ENCODE measurements around the gene SCARF2. TPM values are rescaled to one million over a fixed set of nuclear protein-coding genes. Genes with fewer than 3 reads are reported as not detected.

Gene SCARF2
- total RNA-seq, 1 experiment from 2014 or later, result 10.8 TPM

- Mint-ChIP-seq H3K4me1 (no peaks in the 10 kb centered on the region), H3K27me3 (ENCODE audit: low read depth) (no peaks in the 10 kb centered on the region), H3K27ac (no peak overlapping the region), H3K9me3 (no peaks in the 10 kb centered on the region), H3K4me3 (no peak overlapping the region), H3K36me3 (ENCODE audit: insufficient read depth in 1 of 3, low read depth in 3 of 3) (peaks cover 30 to 48% (median 37%) of the 10 kb centered on the region in 3 experiments; a peak in 6 of 7 replicates)
- no peak overlapping the region for H3K18ac ChIP-seq (ENCODE audit: insufficient read length, low read depth, low read length)
- no peak overlapping the region for H2BK20ac ChIP-seq (ENCODE audit: low read depth, low read length, poor library complexity, severe bottlenecking)
- H3K79me2 ChIP-seq (ENCODE audit: insufficient read depth, low read length), result no peaks in the 10 kb centered on the region
- no peak overlapping the region for H3K9ac ChIP-seq (ENCODE audit: extremely low read depth, insufficient read length, low read length)
- no peak overlapping the region for H3K4ac ChIP-seq (ENCODE audit: low read depth, low read length)
- no peak overlapping the region for H2AK5ac ChIP-seq (ENCODE audit: insufficient read length, low read length)
- no peaks in the 10 kb centered on the region for H3K4me1 ChIP-seq (ENCODE audit: insufficient read depth, low read length)
- H4K20me1 ChIP-seq (ENCODE audit: control insufficient read depth, insufficient read depth, insufficient read length), result no peaks in the 10 kb centered on the region
- no peak overlapping the region for H2AFZ ChIP-seq (ENCODE audit: low read length)
- no CpG with 5 or more reads among the region's 13 CpGs for WGBS (ENCODE audit: extremely low coverage, insufficient read length, low lambda C conversion rate)
- no peak overlapping the region for H4K8ac ChIP-seq (replicated peaks; ENCODE audit: insufficient read length, low read depth, low read length)
- H3K79me1 ChIP-seq (ENCODE audit: insufficient read depth, low read depth, low read length, poor library complexity, severe bottlenecking), result no peaks in the 10 kb centered on the region
- no peak for DNase-seq
- no peak overlapping the region for H4K91ac ChIP-seq (ENCODE audit: insufficient read length, low read depth, low read length)
- H4K5ac ChIP-seq (ENCODE audit: insufficient read length, low read depth, low read length), result no peak overlapping the region
- H3K14ac ChIP-seq (ENCODE audit: insufficient read depth, low read length), result no peak overlapping the region
- no peak overlapping the region for H2BK120ac ChIP-seq (ENCODE audit: low read depth, low read length, poor library complexity, severe bottlenecking)
- H2BK5ac ChIP-seq (ENCODE audit: insufficient read length, low read length), result no peak overlapping the region
- H2BK12ac ChIP-seq (ENCODE audit: insufficient read length, low read depth, low read length), result no peak overlapping the region
- H3K56ac ChIP-seq (ENCODE audit: insufficient read length, low read depth, low read length), result no peak overlapping the region
- H3K23me2 ChIP-seq (ENCODE audit: insufficient read length, low read depth, low read length, poor library complexity, severe bottlenecking), result no peaks in the 10 kb centered on the region
- H3K27me3 ChIP-seq (ENCODE audit: insufficient read depth, low read length), result no peaks in the 10 kb centered on the region
- no peak overlapping the region for H3K27ac ChIP-seq (ENCODE audit: insufficient read length, low read depth, low read length)
- no peak overlapping the region for H3T11ph ChIP-seq (ENCODE audit: low read length)
- no peak overlapping the region for H3K23ac ChIP-seq (ENCODE audit: insufficient read length, low read depth, low read length)
- H3K9me3 ChIP-seq (ENCODE audit: control insufficient read depth, low read depth, low read length), result no peaks in the 10 kb centered on the region
- no peak overlapping the region for H2BK15ac ChIP-seq (ENCODE audit: low read depth, low read length)
- TF ChIP-seq CTCF (conservative IDR thresholded peaks at IDR 0.05), result no peak
- no peak overlapping the region for H3K4me2 ChIP-seq (ENCODE audit: insufficient read depth, insufficient read length, low read length)
These were observed 30.8 kb downstream of the SCARF2 start for GRCh38 chr22:20406686-20407408.
